ENCODE measurements around the gene TCF23. TPM values are rescaled to one million over a fixed set of nuclear protein-coding genes. Genes with fewer than 3 reads are reported as not detected.

TCF23 gene
- total RNA-seq, 2 donors from 2014 or later: 8.5 TPM; not detected in 1

- intact Hi-C loops (cut with DNase I): no loop called here
- H3K27ac ChIP-seq: no peak overlapping the region
- H3K27me3 ChIP-seq (replicated peaks; ENCODE audit: insufficient read depth): no peaks in the 10 kb centered on the region
- no peaks in the 10 kb centered on the region for H3K4me1 ChIP-seq (replicated peaks)
- H3K4me3 ChIP-seq: no peak overlapping the region
- no peak for TF ChIP-seq POLR2AphosphoS5 (IDR thresholded peaks at IDR 0.05)
- TF ChIP-seq, protein P1, sequence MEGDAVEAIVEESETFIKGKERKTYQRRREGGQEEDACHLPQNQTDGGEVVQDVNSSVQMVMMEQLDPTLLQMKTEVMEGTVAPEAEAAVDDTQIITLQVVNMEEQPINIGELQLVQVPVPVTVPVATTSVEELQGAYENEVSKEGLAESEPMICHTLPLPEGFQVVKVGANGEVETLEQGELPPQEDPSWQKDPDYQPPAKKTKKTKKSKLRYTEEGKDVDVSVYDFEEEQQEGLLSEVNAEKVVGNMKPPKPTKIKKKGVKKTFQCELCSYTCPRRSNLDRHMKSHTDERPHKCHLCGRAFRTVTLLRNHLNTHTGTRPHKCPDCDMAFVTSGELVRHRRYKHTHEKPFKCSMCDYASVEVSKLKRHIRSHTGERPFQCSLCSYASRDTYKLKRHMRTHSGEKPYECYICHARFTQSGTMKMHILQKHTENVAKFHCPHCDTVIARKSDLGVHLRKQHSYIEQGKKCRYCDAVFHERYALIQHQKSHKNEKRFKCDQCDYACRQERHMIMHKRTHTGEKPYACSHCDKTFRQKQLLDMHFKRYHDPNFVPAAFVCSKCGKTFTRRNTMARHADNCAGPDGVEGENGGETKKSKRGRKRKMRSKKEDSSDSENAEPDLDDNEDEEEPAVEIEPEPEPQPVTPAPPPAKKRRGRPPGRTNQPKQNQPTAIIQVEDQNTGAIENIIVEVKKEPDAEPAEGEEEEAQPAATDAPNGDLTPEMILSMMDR (IDR thresholded peaks at IDR 0.05): no peak
- TF ChIP-seq POLR2A (IDR thresholded peaks at IDR 0.05): no peak
- WGBS: 91% methylated on average over 7 of the region's 7 CpGs
- no peak for DNase-seq (ENCODE audit: low spot score)
- peaks cover 15 to 19% of the 10 kb centered on the region in 2 donors for H3K36me3 ChIP-seq
- H3K9me3 ChIP-seq: no peaks in the 10 kb centered on the region
These were observed 52.9 kb downstream of the TCF23 start for GRCh38 chr2:27201675-27202074.

- WGBS: 82% methylated on average over 2 of the region's 2 CpGs
- Histone ChIP-seq H3K27me3 (replicated peaks; ENCODE audit: insufficient read depth) (no peaks in the 10 kb centered on the region), H3K9me3 (no peaks in the 10 kb centered on the region), H3K27ac (no peak overlapping the region), H3K4me3 (no peak overlapping the region), H3K4me1 (replicated peaks) (no peaks in the 10 kb centered on the region), H3K36me3 (peaks cover 15 to 24% of the 10 kb centered on the region in 2 donors)
- intact Hi-C loops (cut with DNase I): no loop called here
- DNase-seq (ENCODE audit: low spot score): no peak
- TF ChIP-seq POLR2A (IDR thresholded peaks at IDR 0.05) (no peak), POLR2AphosphoS5 (IDR thresholded peaks at IDR 0.05) (no peak)
- TF ChIP-seq, protein P1 (IDR thresholded peaks at IDR 0.05): no peak
These were observed 54.0 kb downstream of the TCF23 start for GRCh38 chr2:27202854-27203253.

DNA sequence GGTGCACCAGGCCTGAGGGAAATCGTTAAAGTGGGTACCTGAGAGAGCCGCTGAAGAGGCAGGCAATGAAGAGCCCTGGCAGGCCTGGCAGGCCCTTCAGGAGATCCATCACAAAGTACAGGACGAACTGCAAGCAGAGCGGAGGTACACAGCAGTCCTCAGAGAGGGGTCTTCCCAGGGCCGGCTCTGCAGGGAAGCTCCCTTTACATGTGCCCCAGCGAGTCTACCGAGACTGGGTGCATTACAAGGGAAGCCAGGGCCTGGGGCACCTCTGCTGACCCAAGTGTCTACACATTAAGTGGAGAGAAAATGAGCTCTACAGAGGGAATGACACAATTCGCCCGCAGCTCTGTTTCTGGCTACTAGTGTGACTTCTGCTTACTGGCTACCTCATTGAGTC, 54.9 kb downstream of the TCF23 start:
- no peak overlapping the region for H3K27ac ChIP-seq
- no peaks in the 10 kb centered on the region for H3K4me1 ChIP-seq (replicated peaks)
- TF ChIP-seq POLR2A (IDR thresholded peaks at IDR 0.05) (no peak), POLR2AphosphoS5 (IDR thresholded peaks at IDR 0.05) (no peak)
- TF ChIP-seq, protein P1 (IDR thresholded peaks at IDR 0.05): no peak
- intact Hi-C loops (cut with DNase I): no loop called here
- DNase-seq (ENCODE audit: low spot score): no peak
- H3K36me3 ChIP-seq: peaks cover 15 to 24% of the 10 kb centered on the region in 2 donors
- H3K27me3 ChIP-seq (replicated peaks; ENCODE audit: insufficient read depth): no peaks in the 10 kb centered on the region
- H3K4me3 ChIP-seq: no peak overlapping the region
- no peaks in the 10 kb centered on the region for H3K9me3 ChIP-seq
- 96% methylated on average over 9 of the region's 9 CpGs for WGBS

GRCh38 chr2:27204566-27204965, 55.8 kb downstream of the TCF23 start:
- TF ChIP-seq POLR2AphosphoS5 (IDR thresholded peaks at IDR 0.05) (no peak), POLR2A (IDR thresholded peaks at IDR 0.05) (no peak)
- TF ChIP-seq, protein P1 (IDR thresholded peaks at IDR 0.05): no peak
- H3K27me3 ChIP-seq (replicated peaks; ENCODE audit: insufficient read depth): no peaks in the 10 kb centered on the region
- intact Hi-C loops (cut with DNase I): no loop called here
- H3K27ac ChIP-seq: no peak overlapping the region
- no peaks in the 10 kb centered on the region for H3K9me3 ChIP-seq
- 92% methylated on average over 8 of the region's 8 CpGs for WGBS
- no peak overlapping the region for H3K4me3 ChIP-seq
- H3K4me1 ChIP-seq (replicated peaks): no peaks in the 10 kb centered on the region
- no peak for DNase-seq (ENCODE audit: low spot score)
- peaks cover 15 to 24% of the 10 kb centered on the region in 2 donors for H3K36me3 ChIP-seq

DNA sequence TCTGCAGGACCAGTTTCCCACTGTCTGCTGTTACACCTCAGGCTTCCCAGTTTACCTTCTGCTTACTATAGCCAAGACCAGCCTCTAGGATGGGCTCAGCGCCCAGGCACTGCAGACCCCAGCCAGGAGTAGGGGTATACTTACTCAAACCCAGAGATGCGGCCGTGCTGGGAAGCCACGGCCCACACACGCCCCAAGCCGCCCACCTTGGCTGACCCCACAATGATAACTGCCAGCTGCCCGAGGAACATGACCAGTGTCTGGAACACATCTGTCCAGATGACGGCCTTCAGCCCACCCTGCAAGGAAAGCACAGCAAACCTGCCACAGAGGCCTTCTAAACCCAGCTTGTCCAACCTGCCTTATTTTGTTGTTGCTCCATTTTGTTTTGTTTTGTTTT, 56.4 kb downstream of the TCF23 start:
- H3K4me3 ChIP-seq: no peak overlapping the region
- WGBS: 73% methylated on average over 8 of the region's 8 CpGs

More for the DNA sequence above, 56.4 kb downstream of the TCF23 start:
- TF ChIP-seq POLR2A (IDR thresholded peaks at IDR 0.05): no peak
- TF ChIP-seq, protein P1 (IDR thresholded peaks at IDR 0.05): no peak
- TF ChIP-seq POLR2AphosphoS5 (IDR thresholded peaks at IDR 0.05): no peak
- Histone ChIP-seq H3K27me3 (replicated peaks; ENCODE audit: insufficient read depth) (no peaks in the 10 kb centered on the region), H3K9me3 (no peaks in the 10 kb centered on the region), H3K4me1 (replicated peaks) (no peaks in the 10 kb centered on the region), H3K27ac (no peak overlapping the region), H3K36me3 (peaks cover 15 to 24% of the 10 kb centered on the region in 2 donors)
- intact Hi-C loops (cut with DNase I): loop anchor here (5.0 kb wide), 1 partner anchor 83 kb away; the partner anchor contains the start of gene ABHD1
- no peak for DNase-seq (ENCODE audit: low spot score)
